GM19324 (cell line): ENCODE measurements around the gene EBPL.

Source experiments
- ATAC-seq: cut with Tn5 transposase; IDR thresholded peaks from one replicate; pipeline ENCODE4 v1.9.1; 2021; ENCODE audit warnings: mild to moderate bottlenecking, moderate library complexity; ENCODE audit not compliant: unreplicated experiment, low FRiP score

The EBPL gene

DNA sequence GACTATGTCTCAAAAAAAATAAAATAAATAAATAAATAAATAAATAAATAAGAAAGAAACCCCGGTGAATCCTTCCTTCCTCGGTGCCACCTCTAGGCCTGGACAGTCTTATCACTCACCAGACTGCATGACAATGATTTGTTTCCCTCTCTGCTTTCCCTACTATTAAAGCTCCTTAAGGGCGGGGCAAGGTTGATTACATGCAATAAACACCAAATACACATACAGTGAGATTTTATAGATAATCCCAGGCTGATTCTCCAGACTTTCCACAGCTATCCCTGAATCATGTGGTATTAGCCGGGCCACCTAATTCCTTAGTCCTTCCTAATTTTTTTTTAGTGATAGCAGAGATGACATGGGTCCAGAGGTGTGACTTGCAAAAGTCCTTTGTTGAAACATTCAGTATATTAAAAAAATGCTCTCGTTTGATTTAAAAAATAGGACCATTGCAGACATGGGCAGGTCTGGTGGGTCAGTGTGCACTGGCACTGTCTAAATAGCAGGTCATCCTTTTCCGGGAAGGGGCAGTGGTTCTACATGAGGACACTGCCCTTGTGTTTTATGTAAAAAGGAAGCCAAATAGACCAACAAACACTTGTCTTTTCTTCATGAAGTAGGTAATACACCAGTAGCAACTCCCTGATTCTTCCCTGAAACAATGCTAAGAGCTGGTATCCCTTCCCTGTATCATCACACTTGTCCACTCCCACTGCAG, 14.5 kb downstream of the EBPL start:
- ATAC-seq = no peak

DNA sequence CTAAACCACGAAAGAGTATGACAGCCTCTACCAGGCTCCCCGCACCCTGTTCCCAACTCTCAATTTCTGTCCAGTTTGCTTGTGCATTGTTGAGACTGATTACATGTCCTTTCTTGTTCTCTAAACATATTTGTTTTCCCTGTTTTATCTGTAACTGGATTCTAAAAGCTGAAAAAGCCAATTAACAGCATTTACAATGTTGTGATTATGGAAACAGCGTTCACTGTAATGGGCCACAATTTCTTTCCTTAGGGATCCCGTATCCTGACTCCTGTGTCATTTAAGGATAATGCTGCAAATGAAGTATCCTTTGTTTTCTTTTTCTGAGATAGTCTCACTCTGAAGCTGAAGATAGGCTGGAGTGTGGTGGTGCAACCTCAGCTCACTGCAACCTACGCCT, 20.5 kb downstream of the EBPL start:
- ATAC-seq = no peak

DNA sequence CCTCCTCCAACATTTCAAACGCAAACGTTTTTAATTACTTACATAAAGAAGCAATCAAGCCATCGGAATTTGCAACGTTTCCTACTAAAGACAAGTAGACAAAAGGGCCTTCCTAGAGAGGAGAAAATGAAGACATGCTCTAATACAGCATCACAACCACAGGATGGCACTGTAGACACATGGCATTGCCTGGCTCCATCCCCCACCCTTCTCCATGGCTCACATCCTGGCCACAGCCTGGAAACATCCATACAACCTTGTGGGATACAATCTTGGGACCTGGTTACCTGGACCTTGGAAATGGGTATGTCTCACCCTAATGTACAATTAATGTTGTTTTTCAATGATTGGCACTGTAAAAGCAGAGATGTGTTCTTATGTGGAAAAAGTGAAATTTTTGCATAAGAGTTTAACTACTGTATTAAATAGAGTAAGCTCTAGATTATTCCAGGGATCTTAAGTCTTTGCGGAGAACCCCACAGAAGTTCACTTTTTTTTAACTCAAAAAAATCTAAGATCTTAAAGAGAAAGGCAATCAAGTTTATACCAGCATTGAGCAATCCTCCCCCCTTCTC, 21.5 kb downstream of the EBPL start:
- ATAC-seq = no peak

DNA sequence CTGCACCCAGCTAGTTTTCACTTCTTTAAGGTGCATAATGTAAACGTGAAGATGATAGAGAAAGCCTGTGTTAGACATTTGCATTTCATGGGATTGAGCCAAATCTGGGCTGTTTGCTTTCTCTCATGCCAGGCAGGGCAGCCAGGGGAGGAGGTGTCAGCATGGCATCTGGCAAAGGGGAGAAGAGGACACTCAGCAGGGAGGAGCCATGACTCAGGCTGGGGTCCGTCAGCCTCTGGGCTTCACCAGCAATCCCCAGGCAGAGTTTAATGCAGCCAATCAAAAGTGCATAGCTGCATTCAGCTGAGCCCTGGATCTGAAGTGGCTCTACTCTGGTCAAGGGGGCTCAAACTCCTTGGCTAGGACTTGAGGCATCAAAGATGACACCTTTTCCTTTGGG, 23.5 kb downstream of the EBPL start:
- ATAC-seq = no peak

DNA sequence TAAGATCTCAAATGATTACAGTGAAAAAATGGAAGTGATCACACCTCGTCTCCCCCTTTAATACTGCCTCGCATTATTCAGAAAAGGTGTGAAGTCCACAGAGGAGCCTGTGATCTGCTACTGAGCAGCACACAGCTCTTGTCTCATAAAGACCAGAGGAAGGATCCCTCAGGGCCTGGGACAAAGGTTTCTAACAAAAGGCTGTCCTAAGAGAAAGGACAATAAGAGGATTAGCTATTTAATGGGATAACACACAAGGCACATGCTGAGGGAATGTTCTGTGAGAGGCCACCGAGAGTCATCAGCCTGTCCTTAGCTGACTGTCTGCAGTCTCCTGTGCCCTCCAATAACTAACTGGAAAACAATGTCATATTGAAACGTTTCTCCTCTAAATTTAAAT, 26.7 kb downstream of the EBPL start:
- no peak for ATAC-seq

DNA sequence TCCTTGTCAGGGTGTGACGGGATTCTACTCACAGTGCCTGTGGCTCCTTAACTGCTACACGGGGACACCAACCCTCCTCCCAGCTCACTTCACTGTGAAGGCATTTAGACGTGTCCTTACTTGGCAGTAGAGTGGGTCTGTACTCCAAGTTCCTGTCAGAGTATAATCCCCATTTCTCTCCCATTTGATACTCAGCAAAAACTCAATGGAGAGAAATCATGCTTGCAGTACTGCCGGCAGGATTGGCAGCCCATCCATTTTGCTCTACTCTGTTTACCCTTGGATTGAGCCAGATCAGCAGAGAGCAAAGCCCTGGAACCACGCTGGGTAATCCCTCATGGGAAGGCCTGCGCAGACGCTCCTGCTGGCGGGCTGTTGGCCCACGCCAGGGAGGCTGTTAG, 34.0 kb downstream of the EBPL start:
- no peak for ATAC-seq

DNA sequence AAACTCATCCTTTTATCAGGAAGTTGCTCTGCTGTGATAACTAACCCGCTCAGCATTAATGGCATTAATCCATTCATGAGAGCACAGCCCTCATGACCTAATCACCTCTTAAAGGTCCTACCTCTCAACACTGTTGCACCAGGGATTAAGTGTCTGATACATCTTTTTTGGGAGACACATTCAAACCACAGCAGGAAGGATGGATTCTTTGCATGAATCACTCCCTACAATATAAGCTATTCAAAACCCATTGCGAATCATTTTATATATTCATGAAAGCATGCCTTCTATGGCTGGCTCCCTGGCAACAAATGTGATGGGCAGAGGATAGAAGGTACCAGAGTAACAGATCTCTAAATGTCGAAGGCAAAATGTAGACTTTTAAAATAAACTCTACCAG, 35.4 kb downstream of the EBPL start:
- ATAC-seq = no peak

DNA sequence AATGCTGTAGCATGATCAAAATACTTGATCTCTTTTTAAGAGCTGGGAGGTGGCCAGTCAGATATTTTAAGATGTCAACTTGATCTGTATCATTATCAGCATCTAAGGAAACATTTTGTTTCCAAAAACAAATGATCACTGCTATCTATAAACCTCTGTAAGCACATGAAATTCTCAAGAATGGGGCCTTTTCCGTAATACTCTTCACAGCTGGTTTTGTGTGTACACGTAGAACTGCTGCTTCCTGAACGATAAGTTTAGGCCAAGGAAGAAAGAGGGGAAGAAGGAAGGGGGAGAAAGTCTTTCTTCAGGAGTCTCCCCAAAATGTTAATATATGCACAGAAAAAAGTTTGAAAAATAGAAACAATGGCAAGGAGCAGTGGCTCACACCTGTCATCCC, 37.3 kb downstream of the EBPL start:
- ATAC-seq = no peak

DNA sequence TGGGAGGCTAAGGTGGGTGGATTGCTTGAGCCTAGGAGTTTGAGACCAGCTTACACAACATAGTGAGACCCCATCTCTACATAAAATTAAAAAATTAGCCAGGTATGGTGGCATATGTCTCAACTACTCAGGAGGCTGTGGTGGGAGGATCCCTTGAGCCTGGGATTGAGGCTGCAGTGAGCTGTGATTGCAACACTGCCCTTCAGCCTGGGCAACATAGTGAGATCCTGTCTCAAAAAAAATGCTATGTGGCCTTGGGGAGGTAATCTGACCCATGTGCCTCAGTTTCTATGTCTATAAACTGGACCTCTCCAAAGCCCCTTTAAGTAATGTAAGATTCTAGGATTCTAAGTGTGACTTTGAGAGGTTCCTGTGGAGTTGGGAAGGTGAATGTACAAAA, 37.8 kb downstream of the EBPL start:
- ATAC-seq = no peak

DNA sequence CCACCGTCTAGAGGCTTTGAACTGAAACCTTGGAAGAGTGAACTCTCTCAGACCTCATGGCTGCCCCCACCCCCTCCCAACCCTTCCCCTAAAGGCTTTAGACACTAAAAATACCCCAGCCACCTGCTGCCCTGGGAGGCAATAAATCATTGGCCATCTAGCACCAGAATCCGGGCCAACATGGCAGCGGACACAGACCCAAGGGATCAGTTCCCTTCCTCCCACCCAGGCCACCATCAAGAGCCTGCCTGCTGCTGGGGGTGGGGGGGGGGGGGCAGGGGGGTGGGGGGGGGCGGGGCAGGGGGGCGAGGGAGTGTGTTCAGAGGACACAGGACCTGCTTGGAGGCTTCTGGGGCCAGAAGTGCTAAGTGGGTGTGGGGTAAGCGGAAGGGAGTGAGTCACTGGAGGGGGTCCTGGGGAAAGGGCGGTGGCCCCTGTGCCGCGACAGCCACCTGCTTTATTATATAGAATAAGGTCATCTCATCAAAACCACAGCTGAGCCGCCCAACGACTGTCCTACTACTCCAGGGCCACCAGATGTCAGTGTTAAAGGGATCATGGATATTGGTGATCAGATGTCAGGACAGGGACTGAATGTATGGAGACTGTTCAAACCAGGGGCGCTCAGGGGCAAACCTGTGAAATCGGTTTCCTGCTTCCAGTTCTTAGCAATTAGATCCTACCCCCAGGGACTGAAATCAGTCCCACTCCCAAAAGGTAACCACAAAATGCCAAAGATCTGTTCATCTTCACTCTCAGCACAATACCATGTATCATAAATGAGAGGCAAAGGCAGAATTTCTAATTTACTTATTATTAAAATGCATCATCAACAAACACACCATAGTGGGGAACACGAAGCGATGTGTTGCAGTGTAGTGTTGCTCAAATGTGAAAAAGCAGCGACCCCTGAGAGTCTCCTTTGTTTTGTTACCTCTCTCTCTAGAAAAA, 38.7 kb downstream of the EBPL start:
- ATAC-seq = no peak

DNA sequence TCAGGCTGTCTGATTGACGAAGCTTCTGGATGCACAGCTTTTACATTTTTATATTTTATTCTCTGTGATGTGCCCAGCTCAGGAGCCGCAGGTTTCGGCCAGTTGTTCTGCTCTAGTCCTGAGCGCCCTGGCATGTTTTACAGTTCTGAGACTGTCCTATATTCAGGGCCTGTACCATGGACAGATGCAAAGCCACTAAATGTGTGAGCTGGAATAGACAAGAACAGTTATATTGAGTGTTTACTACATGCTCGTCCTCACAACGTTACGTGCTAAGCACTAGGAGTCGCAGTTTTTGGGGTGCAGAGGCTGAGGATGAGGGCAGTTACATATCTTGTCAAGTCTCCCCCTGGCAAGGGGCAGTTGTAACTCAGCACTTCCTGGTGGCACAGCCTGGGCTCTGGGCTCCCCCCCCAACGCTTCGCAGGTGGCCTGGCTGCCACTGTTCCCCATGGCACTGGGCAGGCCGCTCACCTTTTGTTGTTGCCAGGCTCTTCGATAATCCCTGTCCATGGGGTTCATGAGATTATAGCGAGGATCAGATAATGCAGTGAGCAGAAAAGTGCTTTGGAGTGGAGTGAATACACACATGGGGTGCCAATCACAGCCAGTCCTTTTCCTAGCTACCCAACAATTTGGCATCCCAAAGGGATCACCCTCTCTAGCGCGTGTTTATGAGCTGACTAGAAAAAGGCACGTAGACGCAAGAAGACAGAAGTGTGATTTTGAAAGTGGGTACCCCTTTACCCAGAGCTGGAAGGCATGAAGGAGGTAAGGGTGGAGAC, 39.5 kb downstream of the EBPL start:
- ATAC-seq = no peak

DNA sequence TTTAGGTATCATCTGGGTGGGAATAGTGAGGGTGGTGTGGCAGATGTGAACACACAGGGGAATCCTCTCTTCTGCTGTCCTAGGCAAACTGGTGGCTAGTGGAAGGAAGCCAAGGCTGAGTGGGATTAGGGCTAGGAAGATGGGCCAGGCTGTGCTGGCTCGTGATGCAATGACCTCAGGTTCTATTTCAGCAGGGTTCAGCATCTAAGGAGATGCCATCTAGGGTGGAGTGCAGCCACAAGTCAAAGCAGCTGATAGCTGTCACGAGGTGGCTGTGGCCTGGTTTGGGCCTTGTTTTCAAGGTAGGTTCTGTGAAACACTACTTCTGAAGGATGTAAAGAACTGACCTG, 41.3 kb downstream of the EBPL start:
- no peak for ATAC-seq

DNA sequence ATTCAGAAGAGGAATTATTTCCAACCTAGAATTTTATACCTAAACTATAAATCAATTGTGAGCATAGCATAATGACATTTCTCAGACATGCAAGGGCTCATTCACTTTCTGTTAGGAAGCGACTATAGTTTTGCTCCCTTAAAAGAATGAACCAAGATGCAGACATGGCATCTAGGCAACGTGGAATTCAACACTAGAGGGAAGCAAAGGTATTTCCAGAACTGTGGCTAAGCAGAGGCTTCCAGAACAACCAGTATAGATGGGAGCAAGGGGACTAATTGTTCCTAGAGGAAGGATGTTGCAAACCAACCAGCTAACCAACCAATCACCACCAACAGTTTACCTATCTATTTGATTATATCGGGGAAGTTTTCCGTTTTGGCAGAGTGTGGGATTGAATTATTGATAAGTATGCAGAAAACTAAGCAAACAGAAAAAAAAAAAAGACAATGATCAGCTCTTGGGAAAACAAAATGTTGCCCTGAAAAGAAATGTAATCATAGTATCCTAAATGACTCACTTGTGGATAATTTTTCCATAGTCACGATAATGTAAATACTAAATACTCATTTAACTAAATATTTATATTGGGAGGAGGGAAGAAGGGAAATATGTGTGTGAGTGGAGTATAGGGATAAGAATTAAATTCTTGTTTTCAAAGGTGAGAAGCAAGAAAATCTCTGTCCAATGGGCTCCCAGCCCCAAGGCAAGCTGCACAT, 41.9 kb downstream of the EBPL start:
- no peak for ATAC-seq

DNA sequence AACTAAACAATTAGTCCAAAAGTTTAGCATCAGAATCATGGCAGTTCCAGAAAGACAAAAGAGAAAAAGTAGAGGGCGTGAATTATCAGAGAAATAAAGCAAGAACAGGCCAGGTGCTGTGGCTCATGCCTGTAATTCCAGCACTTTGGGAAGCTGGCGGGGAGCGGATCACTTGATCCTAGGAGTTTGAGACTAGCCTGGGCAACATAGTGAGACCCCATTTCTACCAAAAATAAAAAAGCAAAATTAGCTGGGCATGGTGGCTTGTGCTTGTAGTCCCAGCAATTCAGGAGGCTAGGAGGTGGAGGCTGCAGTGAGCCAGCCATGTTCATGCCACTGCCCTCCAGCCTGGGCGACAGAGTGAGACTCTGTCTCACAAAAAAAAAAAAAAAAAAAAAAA, 44.6 kb downstream of the EBPL start:
- no peak for ATAC-seq

DNA sequence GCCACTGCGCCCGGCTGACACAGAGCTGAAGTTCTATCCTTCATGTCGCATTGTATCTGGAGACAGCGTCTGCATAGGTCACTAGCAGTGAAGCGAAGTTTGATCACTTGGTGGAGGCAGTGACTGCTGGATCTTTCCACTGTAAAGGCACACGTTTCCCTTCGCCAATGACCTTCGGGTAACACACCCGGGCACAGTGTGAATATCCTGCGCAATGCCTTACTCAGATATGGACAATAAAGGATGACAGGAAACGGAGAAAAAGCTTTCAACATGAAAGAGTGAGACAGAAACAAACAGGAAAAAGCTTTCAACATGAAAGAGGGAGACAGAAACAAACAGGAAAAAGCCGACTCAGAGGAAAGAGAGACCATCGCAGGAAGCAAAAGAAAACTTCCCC, 45.8 kb downstream of the EBPL start:
- ATAC-seq = no peak

DNA sequence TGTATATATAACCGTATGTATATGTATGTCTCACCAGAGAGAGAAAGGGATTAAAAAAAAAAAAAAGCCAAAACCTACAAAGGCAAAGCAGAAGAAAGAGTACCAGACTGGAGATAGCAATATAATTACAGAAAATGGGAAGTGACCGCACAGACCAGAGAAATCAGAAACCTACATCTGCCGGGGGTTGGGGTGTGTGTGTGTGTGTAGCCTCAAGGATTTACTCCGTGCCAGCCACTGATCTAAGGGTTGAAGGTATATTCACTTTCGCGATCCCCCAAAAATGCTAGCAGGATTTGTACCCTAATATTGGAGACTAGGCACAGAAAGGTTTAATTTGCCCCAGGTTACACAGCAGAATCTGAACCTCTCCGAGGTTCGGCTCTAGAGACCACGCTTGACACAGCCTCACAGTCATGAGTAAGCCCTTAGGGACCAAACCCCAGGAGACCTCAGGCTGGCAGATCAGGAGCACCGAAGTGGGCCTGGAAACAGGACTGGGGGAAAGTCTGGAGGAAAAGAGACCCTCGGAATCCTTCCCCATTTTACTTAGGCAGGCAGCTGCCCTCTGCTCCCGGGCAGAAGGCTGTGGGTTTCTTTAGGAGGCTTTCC, 48.1 kb downstream of the EBPL start:
- ATAC-seq = no peak

DNA sequence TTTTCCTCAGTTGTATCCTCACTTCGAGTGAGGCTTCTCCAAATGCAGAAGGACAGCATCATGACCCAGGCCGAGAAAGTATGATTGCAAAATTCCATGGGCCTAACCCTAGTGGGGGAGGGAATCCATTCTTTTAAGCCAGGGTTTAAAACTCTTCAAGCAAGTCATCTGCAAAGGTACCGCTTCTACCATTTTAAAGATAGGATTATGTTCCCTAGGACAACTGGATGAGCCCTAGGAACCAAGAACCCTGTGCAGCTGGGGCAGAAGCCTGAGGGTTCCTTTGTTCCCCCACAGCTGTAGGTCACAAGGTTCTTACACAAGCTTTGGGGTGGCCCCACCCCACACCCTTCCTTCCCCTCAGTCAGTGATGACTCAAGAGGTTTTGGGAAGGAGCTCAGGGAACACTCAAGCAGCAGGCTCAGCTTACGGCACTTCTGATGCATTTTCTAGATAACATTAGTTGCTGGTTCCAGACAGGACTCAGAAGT, 49.4 kb downstream of the EBPL start:
- no peak for ATAC-seq

DNA sequence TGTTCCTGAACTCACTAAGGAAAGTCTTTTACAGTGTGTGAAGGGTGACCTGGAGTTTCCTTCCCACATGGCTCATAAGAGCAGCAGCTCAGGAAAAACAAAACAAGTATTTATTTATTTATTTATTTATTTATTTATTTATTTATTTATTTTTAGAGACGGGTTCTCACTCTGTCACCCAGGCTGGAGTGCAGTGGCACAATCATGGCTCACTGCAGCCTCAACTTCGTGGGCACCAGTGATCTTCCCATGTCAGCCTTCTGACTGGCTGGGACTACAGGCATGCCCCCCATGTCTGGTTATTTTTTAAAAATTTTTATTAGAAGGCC, 52.6 kb downstream of the EBPL start:
- ATAC-seq = no peak

DNA sequence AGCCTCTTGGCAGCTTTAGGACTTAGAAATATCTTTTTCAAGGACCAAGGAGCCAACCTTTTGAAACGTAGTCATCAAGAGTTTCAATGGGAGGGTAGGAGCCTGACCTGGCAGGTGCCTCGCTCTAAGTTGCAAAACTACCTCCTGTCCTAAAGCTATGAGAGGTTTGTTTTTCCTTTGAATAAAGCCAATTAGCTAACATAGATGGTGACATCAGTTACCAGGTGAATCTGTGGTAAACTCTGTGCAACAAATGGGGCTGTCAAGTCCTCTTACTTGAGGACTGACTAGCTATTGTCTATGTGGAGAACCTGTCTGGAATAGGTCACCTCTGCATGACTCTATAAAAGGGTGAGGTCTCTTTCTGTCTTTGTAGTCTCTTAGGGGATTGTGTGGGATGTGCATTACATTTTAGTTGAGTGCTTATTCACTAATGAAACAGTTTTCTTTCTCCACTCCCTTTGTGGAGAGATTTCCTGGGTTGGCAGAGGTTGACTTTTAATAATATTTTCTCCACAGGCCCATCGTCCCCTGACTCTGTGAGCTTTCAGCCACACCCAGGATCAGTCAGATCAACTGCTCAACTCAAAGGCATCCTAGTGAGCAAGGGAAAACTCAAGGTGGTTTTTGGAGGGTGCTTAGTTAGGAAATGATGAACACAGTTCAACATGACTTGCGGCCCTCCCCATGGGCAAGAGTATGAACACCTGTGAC, 53.1 kb downstream of the EBPL start:
- ATAC-seq = no peak
